Erythroblast (primary cell): ENCODE measurements around the gene MYH9.

Experiments
- GATA1 ChIP-seq: IDR thresholded peaks from 2 replicates; pipeline ENCODE4 v1.6.1; 2011; ENCODE audit warnings: low read depth, mild to moderate bottlenecking, control low read depth, low read length, moderate library complexity
- POLR2A ChIP-seq: IDR thresholded peaks from 2 replicates; pipeline ENCODE4 v1.6.1; 2011; ENCODE audit warnings: mild to moderate bottlenecking, low read length

DNA sequence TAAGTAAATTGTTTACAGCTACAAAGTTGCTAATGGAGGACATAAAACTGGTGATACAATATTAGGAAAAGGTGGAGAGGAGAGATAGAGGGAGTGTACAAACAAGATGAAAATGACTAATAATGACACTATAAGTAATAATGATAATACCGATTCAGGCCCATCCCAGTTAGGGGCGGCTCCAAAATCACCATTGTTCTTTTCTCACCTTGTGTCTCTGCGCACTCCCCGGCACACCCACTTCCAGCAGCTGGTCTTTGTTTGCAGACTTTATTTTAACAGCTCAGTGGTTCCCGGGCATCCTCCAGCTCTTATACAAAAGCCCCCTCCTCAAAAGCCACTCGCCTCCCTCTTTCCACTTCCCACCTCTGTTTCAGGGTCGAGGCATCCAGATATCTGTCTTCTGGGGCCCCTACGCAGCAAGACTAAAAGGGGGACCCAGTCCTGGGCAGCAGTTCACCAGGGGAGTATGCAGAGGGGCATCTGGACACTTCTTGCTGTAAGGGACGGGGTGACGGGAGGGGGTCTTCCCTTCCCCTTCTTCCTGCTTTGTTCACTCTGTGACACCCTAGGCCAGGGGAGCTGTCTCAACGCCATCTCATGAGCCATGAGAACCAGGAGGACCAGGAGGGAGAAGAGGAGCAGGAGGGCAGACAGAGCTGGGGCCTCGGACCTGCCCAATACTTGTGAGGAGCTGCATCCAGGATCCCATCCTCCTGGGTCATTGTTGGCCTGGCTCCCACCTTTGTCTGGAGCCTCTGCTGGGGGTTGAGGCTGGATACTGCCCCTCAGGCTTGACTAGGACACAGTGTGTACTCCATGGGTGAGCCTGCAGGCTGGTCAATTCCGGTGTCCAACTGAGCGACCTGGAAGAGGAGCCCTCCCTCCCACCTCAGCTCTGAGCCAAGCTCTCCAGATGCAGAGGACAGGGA, 151.1 kb downstream of the MYH9 start:
- no peak for TF ChIP-seq POLR2A
- no peak for TF ChIP-seq GATA1
